ENCODE measurements around the gene LRRC51.

- TF ChIP-seq POLR2A (IDR thresholded peaks at IDR 0.05; ENCODE audit: low read length) (peak; percentile 29), GATA1 (IDR thresholded peaks at IDR 0.05; ENCODE audit: low read depth, low read length) (no peak)
These were observed 39.1 kb upstream of the LRRC51 start for GRCh38 chr11:72041364-72042063.

All from erythroblast (primary cell).